IMR-90 (cell line): ENCODE results near the gene MS4A18. TPM values are rescaled to one million over a fixed set of nuclear protein-coding genes. Genes with fewer than 3 reads are reported as not detected.

Source experiments
- ATAC-seq: fragments of 200-7000 bp; cut with Tn5 transposase; 2 replicates; pipeline ENCODE4 v1.9.1; 2020; ENCODE audit warnings: low read depth, mild to moderate bottlenecking, moderate library complexity
- BruUV-seq: library from RNA; stranded (reverse); fragments of 400-500 nt; replicated peaks from 2 replicates; lab custom pipeline; 2021; lab: Mats Ljungman, UMichigan
- CTCF ChIA-PET: fragments of 300-600 bp; formaldehyde crosslinking; extraction: SDS; loops from one replicate; lab custom pipeline; 2021; ENCODE audit warnings: antibody characterized with exemption; lab: Yijun Ruan, JAX
- POLR2A ChIA-PET: fragments of 300-600 bp; sonication (Branson Sonifier 250); formaldehyde crosslinking; loops from one replicate; lab custom pipeline; 2022; ENCODE audit warnings: antibody characterized with exemption; ENCODE audit not compliant: unreplicated experiment; lab: Charles Lee
- DNase-seq: peaks from one replicate; pipeline ENCODE4 v3.0.0; 2013
- H2AFZ ChIP-seq: replicated peaks from 2 replicates; pipeline ENCODE3; 2013; ENCODE audit warnings: low read length, mild to moderate bottlenecking; ENCODE audit not compliant: poor library complexity
- H2AK5ac ChIP-seq: 2 replicates; pipeline ENCODE4 v1.6.1; 2013; ENCODE audit warnings: low read depth, low read length, inconsistent platforms
- H2AK9ac ChIP-seq: replicated peaks from 2 replicates; pipeline ENCODE3; 2013; ENCODE audit warnings: mild to moderate bottlenecking, low read depth, low read length, moderate library complexity; ENCODE audit not compliant: poor library complexity
- H2BK120ac ChIP-seq: 2 replicates; pipeline ENCODE4 v1.6.1; 2013; ENCODE audit warnings: low read depth, low read length, inconsistent platforms
- H2BK15ac ChIP-seq: 3 replicates; pipeline ENCODE4 v1.6.1; 2013; ENCODE audit warnings: low read depth, low read length, inconsistent platforms
- H2BK20ac ChIP-seq: 2 replicates; pipeline ENCODE4 v1.6.1; 2013; ENCODE audit warnings: low read depth, mild to moderate bottlenecking, inconsistent platforms, low read length, moderate library complexity
- H2BK5ac ChIP-seq: 2 replicates; pipeline ENCODE4 v1.6.1; 2013; ENCODE audit warnings: mild to moderate bottlenecking, low read depth, low read length, inconsistent platforms; ENCODE audit not compliant: poor library complexity, severe bottlenecking
- H3K14ac ChIP-seq: replicated peaks from 2 replicates; pipeline ENCODE4 v1.6.1; 2013; ENCODE audit warnings: low read depth, low read length, inconsistent platforms
- H3K18ac ChIP-seq: 2 replicates; pipeline ENCODE4 v1.6.1; 2013; ENCODE audit warnings: low read depth, low read length, control low read depth
- H3K23ac ChIP-seq: 2 replicates; pipeline ENCODE4 v1.6.1; 2013; ENCODE audit warnings: low read depth, low read length, inconsistent platforms
- H3K27ac ChIP-seq: 2 replicates; pipeline ENCODE4 v1.5.1; 2013; ENCODE audit warnings: mild to moderate bottlenecking, control low read depth, low read length; ENCODE audit not compliant: insufficient read depth
- H3K27me3 ChIP-seq: 2 replicates; pipeline ENCODE4 v1.6.1; 2013; ENCODE audit warnings: low read length; ENCODE audit not compliant: control insufficient read depth, insufficient read depth
- H3K36me3 ChIP-seq: 2 replicates; pipeline ENCODE4 v1.6.1; 2013; ENCODE audit warnings: low read length, mixed read lengths; ENCODE audit not compliant: control insufficient read depth, insufficient read depth
- H3K4ac ChIP-seq: 2 replicates; pipeline ENCODE4 v1.6.1; 2013; ENCODE audit warnings: low read depth, low read length, inconsistent platforms
- H3K4me1 ChIP-seq: 2 replicates; pipeline ENCODE4 v1.6.1; 2013; ENCODE audit warnings: low read length, mixed read lengths; ENCODE audit not compliant: control insufficient read depth, insufficient read depth
- H3K4me2 ChIP-seq: 2 replicates; pipeline ENCODE4 v1.6.1; 2013; ENCODE audit warnings: low read depth, mild to moderate bottlenecking, control low read depth, low read length, moderate library complexity
- H3K4me3 ChIP-seq: 2 replicates; pipeline ENCODE4 v1.5.1; 2013; ENCODE audit warnings: low read depth, mild to moderate bottlenecking, control low read depth, low read length, moderate library complexity; ENCODE audit not compliant: insufficient read depth
- H3K56ac ChIP-seq: 2 replicates; pipeline ENCODE4 v1.6.1; 2013; ENCODE audit warnings: low read length, inconsistent platforms; ENCODE audit not compliant: insufficient read depth; ENCODE audit errors: extremely low read depth
- H3K79me1 ChIP-seq, 2 experiments: 2 replicates each; pipeline ENCODE4 v1.6.1; 2013; ENCODE audit warnings: low read length in 2 of 2, inconsistent platforms in 1 of 2, low read depth in 1 of 2
- H3K9ac ChIP-seq: 2 replicates; pipeline ENCODE4 v1.6.1; 2013; ENCODE audit warnings: low read depth, low read length, control low read depth
- H3K9me1 ChIP-seq: 2 replicates; pipeline ENCODE4 v1.6.1; 2013; ENCODE audit warnings: low read length, inconsistent platforms; ENCODE audit not compliant: insufficient read depth
- H3K9me3 ChIP-seq: 2 replicates; pipeline ENCODE4 v1.6.1; 2013; ENCODE audit warnings: low read length; ENCODE audit not compliant: control insufficient read depth, insufficient read depth
- H4K20me1 ChIP-seq: 2 replicates; pipeline ENCODE4 v1.6.1; 2013; ENCODE audit warnings: low read length, inconsistent platforms; ENCODE audit not compliant: insufficient read depth
- H4K5ac ChIP-seq: 2 replicates; pipeline ENCODE4 v1.6.1; 2013; ENCODE audit warnings: mild to moderate bottlenecking, low read depth, low read length, control low read depth
- H4K8ac ChIP-seq, 2 experiments: 2 replicates each; pipeline ENCODE4 v1.6.1; 2013; ENCODE audit warnings: low read depth in 2 of 2, low read length in 2 of 2, control low read depth in 1 of 2, inconsistent platforms in 1 of 2
- H4K91ac ChIP-seq: 2 replicates; pipeline ENCODE4 v1.6.1; 2013; ENCODE audit warnings: low read depth, low read length, inconsistent platforms; ENCODE audit not compliant: insufficient read depth
- FOS ChIP-seq: fragments of 150-350 bp; IDR thresholded peaks from 2 replicates; pipeline ENCODE4 v1.6.1; 2016; ENCODE audit warnings: low read depth, low read length
- MAFK ChIP-seq: IDR thresholded peaks from 2 replicates; pipeline ENCODE4 v1.6.1; 2012; ENCODE audit warnings: low read depth, low read length, improper control_type of control experiment
- WGBS, 2 experiments: methylation state at CpG; one replicate each; pipeline versions ENCODE4 v1.1.5 to v1.1.7; 2013; ENCODE audit warnings: missing lambda C conversion rate in 2 of 2; ENCODE audit not compliant: insufficient read length in 1 of 2; ENCODE audit errors: extremely low coverage in 2 of 2; 5-methylcytosine and 5-hydroxymethylcytosine counted together
- dilution Hi-C: fragments of 300-500 bp; cut with HindIII; formaldehyde crosslinking; loops from one replicate; pipeline ENCODE4 v1.14.3; 2018; ENCODE audit warnings: low sequenced_read_pairs; ENCODE audit not compliant: unreplicated experiment
- in situ Hi-C: fragments of 300-500 bp; cut with MboI; formaldehyde crosslinking; loops from 3 replicates; pipeline ENCODE4 v1.14.3; 2019; ENCODE audit warnings: low sequenced_read_pairs, inconsistent platforms, mixed read lengths
- intact Hi-C: fragments of 100-400 bp; cut with micrococcal nuclease; formaldehyde crosslinking; loops from 2 replicates; pipeline ENCODE4 v1.10.0; 2022
- polyA plus RNA-seq, 3 experiments: library from polyadenylated mRNA; depleted of rRNA; stranded (reverse); fragments of >200 nt; gene quantifications; 2 replicates each; pipeline ENCODE4 v1.2.3, GENCODE V29; 2012; ENCODE audit warnings: low replicate concordance in 1 of 3
- total RNA-seq: library from RNA; depleted of rRNA; stranded (reverse); fragments of >200 nt; gene quantifications from 2 replicates; pipeline ENCODE4 v1.2.3, GENCODE V29; 2012

Gene MS4A18
- total and polyA plus RNA-seq, 2 of the 4 experiments (the other 2 are of a cell fraction), result not detected

- H2AK9ac ChIP-seq, result no peak overlapping the region
- TF ChIP-seq FOS (no peak), MAFK (no peak)
- ChIA-PET POLR2A (no interaction called here), CTCF (no interaction called here)
- H3K9ac ChIP-seq, result no peak overlapping the region
- H2BK120ac ChIP-seq, result no peak overlapping the region
- H2AK5ac ChIP-seq, result no peak overlapping the region
- no peaks in the 10 kb centered on the region for H3K27me3 ChIP-seq
- no peak for DNase-seq
- H3K23ac ChIP-seq, result no peak overlapping the region
- no peaks in the 10 kb centered on the region for H4K20me1 ChIP-seq
- H3K36me3 ChIP-seq, result no peaks in the 10 kb centered on the region
- H4K5ac ChIP-seq, result no peak overlapping the region
- dilution Hi-C loops (no loop called here), intact Hi-C loops (no loop called here), in situ Hi-C loops (no loop called here)
- WGBS, 2 experiments, result 84% methylated on average over 14 of the region's 14 CpGs; no CpG with 5 or more reads in 1 of the 2 experiments
- H3K9me3 ChIP-seq, result 0 out of 2 replicates have a peak, but pooled peaks cover 2% of the 10 kb centered on the region
- no peak overlapping the region for H3K4ac ChIP-seq
- H4K91ac ChIP-seq, result no peak overlapping the region
- no peak overlapping the region for H3K14ac ChIP-seq
- H4K8ac ChIP-seq, result no peak overlapping the region
- no peak overlapping the region for H2BK5ac ChIP-seq
- no peaks in the 10 kb centered on the region for H3K4me1 ChIP-seq
- H2BK20ac ChIP-seq, result no peak overlapping the region
- no TSS peak for BruUV-seq
- no peak for ATAC-seq
- H3K4me3 ChIP-seq, result no peak overlapping the region
- H3K9me1 ChIP-seq, result no peaks in the 10 kb centered on the region
- H3K4me2 ChIP-seq, result no peak overlapping the region
- no peak overlapping the region for H3K18ac ChIP-seq
- H2BK15ac ChIP-seq, result no peak overlapping the region
- no peaks in the 10 kb centered on the region for H3K79me1 ChIP-seq
- H3K56ac ChIP-seq, result no peak overlapping the region
- peak overlapping the region; percentile 43 for H2AFZ ChIP-seq
- no peak overlapping the region for H3K27ac ChIP-seq
Measured at GRCh38 chr11:60747359-60747873, 22.9 kb downstream of the MS4A18 start.
